Keratinocyte (primary cell): ENCODE data around the gene ERMARD.

Source experiments
- CTCF ChIP-seq, 3 experiments: IDR thresholded peaks in 1 of 3; conservative IDR thresholded peaks in 1 of 3; optimal IDR thresholded peaks in 1 of 3; 2 replicates in 2 of 3; 3 replicates in 1 of 3; pipeline versions ENCODE3 to v1.5.1; 2011; ENCODE audit warnings: low read length in 3 of 3, mild to moderate bottlenecking in 3 of 3, moderate library complexity in 2 of 3, control low read depth in 1 of 3, inconsistent platforms in 1 of 3; ENCODE audit not compliant: insufficient read depth in 2 of 3; ENCODE audit errors: extremely low read depth in 1 of 3
- EZH2 ChIP-seq: IDR thresholded peaks from one replicate; pipeline ENCODE4 v1.6.1; 2012; ENCODE audit warnings: inconsistent platforms, mild to moderate bottlenecking, low read length, moderate library complexity

GRCh38 chr6:169779092-169779815 is 27.8 kb downstream of the ERMARD start:
- TF ChIP-seq CTCF (optimal IDR thresholded peaks at IDR 0.05 in 1 of 3, IDR thresholded peaks at IDR 0.05 in 1 of 3, conservative IDR thresholded peaks at IDR 0.05 in 1 of 3; ENCODE audit: extremely low read depth in 1 of 3, insufficient read depth in 2 of 3, low read length in 3 of 3), result no peak
- TF ChIP-seq EZH2, result no peak
